ENCODE data around the gene FADS2.

DNA sequence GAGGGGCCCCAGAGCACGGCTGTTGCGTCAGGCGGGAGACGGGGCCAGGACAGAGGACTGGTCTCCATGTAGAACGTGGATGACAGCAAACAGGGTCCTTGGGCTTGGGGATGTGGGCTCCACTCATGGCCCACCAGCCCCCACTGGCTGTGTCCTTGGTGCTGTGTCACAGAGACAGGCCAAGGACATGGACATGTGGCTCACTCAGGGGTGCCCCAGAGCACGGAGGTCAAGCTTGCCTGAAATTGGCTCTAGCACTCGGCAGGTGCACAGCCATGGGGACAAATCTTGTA, 14.4 kb downstream of the FADS2 start:
- no peak for TF ChIP-seq EZH2 (IDR thresholded peaks at IDR 0.05; ENCODE audit: insufficient read depth, poor library complexity, severe bottlenecking)
- no peak for TF ChIP-seq EZH2phosphoT487 (IDR thresholded peaks at IDR 0.05; ENCODE audit: insufficient read depth, low read depth)

Measured in GM23248 (cell line).